Measurements from ENCODE around the gene CPN2.

CPN2 gene

DNA sequence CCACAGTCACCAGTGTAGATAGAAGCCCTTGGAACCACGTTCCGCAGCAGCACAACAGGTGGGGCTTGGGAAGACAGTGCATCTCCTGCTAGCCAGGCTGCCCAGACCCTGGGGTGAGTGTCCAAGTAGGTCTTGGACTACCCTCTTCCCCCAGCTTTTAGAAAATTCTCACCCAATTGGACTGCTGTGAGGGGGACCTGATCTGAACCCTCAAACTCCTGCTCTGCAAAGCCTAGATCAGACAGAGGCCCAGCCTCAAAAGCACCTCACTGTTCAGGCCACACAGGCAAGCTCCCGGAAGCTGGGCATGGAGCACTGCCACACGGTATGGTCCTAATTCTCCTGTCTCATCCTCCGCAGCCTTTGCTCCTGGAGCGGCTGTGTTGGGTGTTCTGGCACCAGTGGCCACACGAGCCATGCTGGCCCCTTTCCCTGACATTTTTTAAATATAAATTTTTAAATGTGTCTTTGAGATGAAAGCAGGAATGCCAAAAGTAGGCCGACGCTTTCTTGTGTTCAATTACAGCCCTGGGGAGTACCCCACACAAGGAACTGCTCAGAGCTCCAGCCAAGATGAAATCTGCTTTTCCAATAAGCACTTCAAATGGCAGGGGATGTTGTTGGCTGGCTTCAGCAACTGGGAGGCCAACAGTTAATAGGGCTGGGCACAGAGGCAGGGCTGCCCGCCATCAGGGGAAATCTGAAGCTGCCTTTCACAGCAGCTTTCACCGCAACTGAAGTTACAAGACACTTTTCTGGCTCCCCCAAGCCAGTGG is 40.9 kb downstream of the CPN2 start:
- H3K36me3 ChIP-seq (ENCODE audit: control insufficient read depth, insufficient read depth, low read length, severe bottlenecking), result no peaks in the 10 kb centered on the region
- H3K4me1 ChIP-seq (ENCODE audit: control insufficient read depth, insufficient read depth, low read length), result peaks cover 31% of the 10 kb centered on the region
- H3K27me3 ChIP-seq (replicated peaks; ENCODE audit: control insufficient read depth, insufficient read depth, low read length), result peaks cover 28% of the 10 kb centered on the region
- H3K9ac ChIP-seq (ENCODE audit: low read length), result no peak overlapping the region
- no peak overlapping the region for H3K4me3 ChIP-seq (ENCODE audit: low read length)
- DNase-seq (ENCODE audit: low read depth), result no peak
- H3K9me3 ChIP-seq (ENCODE audit: control insufficient read depth, low read length), result no peaks in the 10 kb centered on the region

DNA sequence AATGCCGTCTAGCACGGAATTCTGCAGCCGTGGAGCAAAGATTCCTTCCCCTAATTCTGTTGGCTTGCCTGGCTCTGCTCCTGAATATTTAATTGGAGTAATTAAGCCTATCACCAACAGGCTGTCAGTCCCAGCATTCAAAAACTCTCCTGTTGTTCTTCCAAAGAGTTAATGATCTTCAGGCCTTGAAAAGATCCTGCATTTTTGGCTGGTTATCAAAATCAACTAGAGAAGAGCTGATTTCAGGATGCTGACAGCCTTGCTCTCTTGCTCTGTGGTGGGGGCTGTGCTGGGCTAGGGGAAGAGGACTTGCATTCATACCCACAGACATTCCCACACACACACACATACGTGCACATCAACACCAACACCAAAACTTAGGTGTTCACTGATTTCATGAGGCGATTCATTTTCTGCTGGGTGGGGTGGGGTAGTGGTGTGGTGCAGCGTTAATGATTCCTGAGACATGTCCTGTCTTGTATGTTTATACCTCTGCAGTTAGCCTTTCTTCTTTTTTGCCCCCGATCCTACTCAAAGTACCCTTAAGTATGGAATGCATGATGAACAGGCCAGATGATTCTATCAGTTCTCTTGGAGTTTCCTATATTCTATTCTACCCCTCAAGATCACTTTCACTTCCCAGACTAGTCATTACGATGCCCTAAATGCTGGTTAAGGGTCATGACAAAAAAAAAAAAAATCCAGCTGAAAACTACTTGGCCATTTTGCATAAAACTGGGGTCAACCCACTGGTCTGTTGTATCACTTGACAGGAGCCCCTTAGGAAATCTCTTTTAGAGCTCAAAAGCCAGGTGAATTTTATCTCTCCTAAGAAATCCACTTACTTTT is 42.3 kb downstream of the CPN2 start:
- Histone ChIP-seq H3K9ac (ENCODE audit: low read length) (no peak overlapping the region), H3K36me3 (ENCODE audit: control insufficient read depth, insufficient read depth, low read length, severe bottlenecking) (no peaks in the 10 kb centered on the region), H3K4me3 (ENCODE audit: low read length) (no peak overlapping the region), H3K9me3 (ENCODE audit: control insufficient read depth, low read length) (no peaks in the 10 kb centered on the region), H3K27me3 (replicated peaks; ENCODE audit: control insufficient read depth, insufficient read depth, low read length) (peaks cover 40% of the 10 kb centered on the region), H3K4me1 (ENCODE audit: control insufficient read depth, insufficient read depth, low read length) (peaks cover 17% of the 10 kb centered on the region)
- DNase-seq (ENCODE audit: low read depth), result no peak

DNA sequence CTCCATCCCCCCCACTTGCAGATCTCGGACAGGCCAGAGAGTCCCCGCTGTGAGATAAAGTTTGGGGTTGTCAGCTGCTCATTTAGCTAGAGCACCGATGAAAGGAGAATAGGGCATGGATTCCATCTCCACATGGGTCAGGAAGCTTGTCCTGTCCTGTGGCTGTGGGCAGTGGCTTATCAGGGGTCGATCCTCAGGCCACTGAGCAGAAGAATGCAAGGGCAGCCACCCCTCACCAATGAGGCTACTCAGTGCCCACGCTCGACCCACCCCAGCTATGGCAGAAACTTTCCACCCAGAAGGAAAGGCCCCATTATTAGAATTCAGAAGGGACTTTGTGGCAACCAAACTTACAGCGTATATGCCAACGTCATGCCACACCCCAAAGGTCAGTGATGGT is 43.3 kb downstream of the CPN2 start:
- H3K4me3 ChIP-seq (ENCODE audit: low read length), result no peak overlapping the region

DNA sequence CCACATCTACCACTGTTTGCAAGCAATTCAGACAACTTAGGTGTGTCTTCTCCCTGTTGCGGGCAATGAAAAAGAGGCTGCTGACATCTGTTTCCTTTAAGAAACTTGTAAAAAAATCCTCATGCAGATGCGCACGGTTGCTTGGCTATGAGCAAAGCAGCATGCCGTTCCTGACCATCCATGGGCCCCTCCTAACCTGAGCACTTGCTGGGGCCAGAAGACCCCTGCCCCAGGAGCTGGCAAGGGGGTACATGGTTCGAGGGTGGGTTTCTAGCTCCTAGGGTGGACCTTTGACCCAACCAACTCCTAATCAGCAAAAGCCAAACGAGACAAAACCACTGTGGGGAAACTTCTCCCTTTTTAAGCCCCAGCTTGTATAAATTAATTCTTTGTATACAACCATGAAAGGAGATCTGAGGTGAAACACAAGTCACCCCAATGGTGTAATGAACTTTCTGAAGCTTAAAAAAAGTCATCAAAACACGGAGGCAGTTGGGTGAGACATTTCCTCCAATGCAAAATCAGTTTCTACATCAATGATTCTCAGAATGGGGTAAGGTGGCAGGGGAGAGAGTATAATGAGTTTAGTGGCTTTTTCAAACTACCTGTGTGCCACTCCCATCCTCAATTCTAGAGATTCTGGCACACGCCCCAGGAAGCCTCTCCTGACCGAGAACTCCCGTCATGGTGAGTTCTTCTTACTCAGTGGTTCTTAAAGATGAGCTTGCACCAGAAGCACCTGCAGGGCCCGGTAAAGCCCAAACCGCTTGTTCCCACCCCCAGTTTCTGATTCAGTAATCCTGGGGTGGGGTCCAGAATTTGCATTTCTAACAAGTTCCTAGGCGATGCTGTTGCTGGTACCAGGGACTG is 44.1 kb downstream of the CPN2 start:
- Histone ChIP-seq H3K4me3 (ENCODE audit: low read length) (no peak overlapping the region), H3K36me3 (ENCODE audit: control insufficient read depth, insufficient read depth, low read length, severe bottlenecking) (no peaks in the 10 kb centered on the region), H3K4me1 (ENCODE audit: control insufficient read depth, insufficient read depth, low read length) (no peaks in the 10 kb centered on the region), H3K9ac (ENCODE audit: low read length) (no peak overlapping the region), H3K27me3 (replicated peaks; ENCODE audit: control insufficient read depth, insufficient read depth, low read length) (peaks cover 49% of the 10 kb centered on the region), H3K9me3 (ENCODE audit: control insufficient read depth, low read length) (no peaks in the 10 kb centered on the region)
- DNase-seq (ENCODE audit: low read depth), result no peak

More for the DNA sequence above, 43.3 kb downstream of the CPN2 start:
- H3K9me3 ChIP-seq (ENCODE audit: control insufficient read depth, low read length), result no peaks in the 10 kb centered on the region
- no peak overlapping the region for H3K9ac ChIP-seq (ENCODE audit: low read length)
- H3K4me1 ChIP-seq (ENCODE audit: control insufficient read depth, insufficient read depth, low read length), result peaks cover 8% of the 10 kb centered on the region
- DNase-seq (ENCODE audit: low read depth), result no peak
- H3K36me3 ChIP-seq (ENCODE audit: control insufficient read depth, insufficient read depth, low read length, severe bottlenecking), result no peaks in the 10 kb centered on the region
- peaks cover 49% of the 10 kb centered on the region for H3K27me3 ChIP-seq (replicated peaks; ENCODE audit: control insufficient read depth, insufficient read depth, low read length)

DNA sequence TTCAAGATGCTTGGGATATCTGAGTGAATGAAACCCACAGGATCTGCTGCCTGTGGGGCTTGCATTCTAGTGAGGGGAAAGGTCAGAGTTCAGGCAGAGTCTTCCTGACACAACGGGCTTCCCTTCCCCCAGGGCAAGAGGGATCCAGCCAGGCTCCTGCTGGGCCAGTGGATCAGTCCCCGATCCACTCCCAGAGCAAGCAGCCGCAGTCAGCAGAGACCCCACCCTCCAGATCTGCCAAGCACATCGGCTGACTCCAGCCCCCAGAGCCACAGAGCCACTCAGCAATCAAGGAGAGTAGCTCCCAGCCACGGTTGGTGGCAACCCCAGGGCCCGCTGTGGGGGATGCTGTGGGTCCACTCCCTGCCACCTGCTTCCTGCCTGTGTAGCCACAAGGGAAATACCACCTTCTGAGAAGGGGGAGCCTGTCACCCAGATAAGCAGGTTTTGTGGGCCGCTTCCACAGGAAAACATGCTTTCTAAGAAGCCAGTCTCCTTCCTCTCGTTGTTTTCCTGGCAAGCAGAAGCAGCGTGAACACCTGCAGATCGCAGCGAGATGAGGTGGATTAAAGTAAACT is 44.9 kb downstream of the CPN2 start:
- no peaks in the 10 kb centered on the region for H3K9me3 ChIP-seq (ENCODE audit: control insufficient read depth, low read length)
- peaks cover 49% of the 10 kb centered on the region for H3K27me3 ChIP-seq (replicated peaks; ENCODE audit: control insufficient read depth, insufficient read depth, low read length)
- no peak overlapping the region for H3K9ac ChIP-seq (ENCODE audit: low read length)
- no peaks in the 10 kb centered on the region for H3K36me3 ChIP-seq (ENCODE audit: control insufficient read depth, insufficient read depth, low read length, severe bottlenecking)
- H3K4me3 ChIP-seq (ENCODE audit: low read length), result no peak overlapping the region
- DNase-seq (ENCODE audit: low read depth), result no peak
- H3K4me1 ChIP-seq (ENCODE audit: control insufficient read depth, insufficient read depth, low read length), result no peaks in the 10 kb centered on the region

DNA sequence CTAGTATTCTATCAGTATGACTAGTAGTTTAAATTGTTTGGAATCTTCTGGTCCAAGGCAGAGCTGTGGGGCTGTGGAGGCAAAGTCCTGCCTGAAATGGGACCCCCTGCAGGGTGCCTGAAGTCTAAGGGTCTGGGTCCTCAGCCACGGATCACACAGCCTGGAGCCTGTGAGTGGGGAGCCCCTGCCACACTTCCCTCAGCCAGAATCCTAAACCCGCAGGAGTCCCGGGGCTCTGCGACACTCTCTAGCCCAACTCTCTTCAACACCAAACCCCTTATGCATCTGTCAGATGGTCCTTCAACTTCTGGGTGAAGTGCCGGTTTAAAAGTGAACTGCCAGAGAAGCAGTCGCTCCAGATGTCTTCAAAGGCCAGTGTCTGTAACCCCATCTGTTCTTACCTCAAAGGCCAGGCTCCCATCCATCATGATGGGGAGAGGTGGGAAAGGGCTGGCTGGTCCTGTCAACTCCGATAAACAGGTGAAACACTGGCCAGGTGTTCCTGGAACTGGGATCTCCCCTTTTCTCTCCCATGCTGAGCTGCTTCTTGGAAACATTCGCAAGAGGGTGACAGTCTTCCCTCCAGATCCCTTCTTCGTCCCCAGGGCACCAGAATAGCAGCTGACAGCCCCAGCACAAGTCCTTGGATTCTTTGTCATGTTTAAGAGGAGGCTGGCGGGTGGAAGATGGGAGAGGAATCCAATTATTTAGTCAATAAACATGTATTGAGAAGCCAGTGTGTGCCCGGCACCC is 45.6 kb downstream of the CPN2 start:
- Histone ChIP-seq H3K4me1 (ENCODE audit: control insufficient read depth, insufficient read depth, low read length) (peaks cover 2% of the 10 kb centered on the region), H3K9ac (ENCODE audit: low read length) (no peak overlapping the region), H3K36me3 (ENCODE audit: control insufficient read depth, insufficient read depth, low read length, severe bottlenecking) (no peaks in the 10 kb centered on the region), H3K9me3 (ENCODE audit: control insufficient read depth, low read length) (no peaks in the 10 kb centered on the region), H3K27me3 (replicated peaks; ENCODE audit: control insufficient read depth, insufficient read depth, low read length) (peaks cover 49% of the 10 kb centered on the region), H3K4me3 (ENCODE audit: low read length) (no peak overlapping the region)
- no peak for DNase-seq (ENCODE audit: low read depth)

DNA sequence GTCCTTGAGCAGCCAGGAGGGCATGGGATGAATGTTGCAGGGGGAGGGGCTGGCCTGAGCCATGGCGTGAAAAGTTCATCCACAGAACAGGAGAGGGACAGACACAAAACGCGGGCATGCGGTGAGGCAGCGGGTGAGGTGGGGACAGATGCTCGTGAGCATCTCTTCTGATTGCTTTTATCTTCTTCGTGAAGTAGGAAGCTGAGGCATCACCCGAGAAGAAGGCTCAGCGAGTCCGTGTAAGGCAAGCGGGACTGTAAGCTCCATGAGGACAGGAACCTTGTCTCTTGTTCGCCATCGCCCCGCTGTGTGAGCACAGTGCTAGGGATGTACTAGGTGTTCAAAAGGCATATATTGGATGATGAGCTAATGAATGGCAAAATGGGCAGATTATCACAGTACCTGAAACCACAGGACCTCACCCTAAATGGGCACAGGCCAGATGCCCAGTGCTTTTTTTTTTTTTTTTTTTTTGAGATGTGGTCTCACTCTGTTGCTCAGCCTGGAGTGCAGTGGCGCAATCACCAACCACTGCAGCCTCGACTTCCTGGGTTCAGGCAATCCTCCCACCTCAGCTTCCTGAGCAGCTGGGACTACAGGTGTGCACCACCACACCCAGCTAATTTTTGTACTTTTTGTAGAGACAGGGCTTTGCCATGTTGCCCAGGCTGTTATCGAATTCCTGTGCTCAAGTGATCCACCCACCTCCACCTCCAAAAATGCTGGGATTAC is 46.8 kb downstream of the CPN2 start:
- Histone ChIP-seq H3K4me3 (ENCODE audit: low read length) (no peak overlapping the region), H3K27me3 (replicated peaks; ENCODE audit: control insufficient read depth, insufficient read depth, low read length) (peaks cover 45% of the 10 kb centered on the region), H3K4me1 (ENCODE audit: control insufficient read depth, insufficient read depth, low read length) (peaks cover 6% of the 10 kb centered on the region), H3K36me3 (ENCODE audit: control insufficient read depth, insufficient read depth, low read length, severe bottlenecking) (no peaks in the 10 kb centered on the region), H3K9ac (ENCODE audit: low read length) (no peak overlapping the region), H3K9me3 (ENCODE audit: control insufficient read depth, low read length) (no peaks in the 10 kb centered on the region)
- DNase-seq (ENCODE audit: low read depth), result no peak

DNA sequence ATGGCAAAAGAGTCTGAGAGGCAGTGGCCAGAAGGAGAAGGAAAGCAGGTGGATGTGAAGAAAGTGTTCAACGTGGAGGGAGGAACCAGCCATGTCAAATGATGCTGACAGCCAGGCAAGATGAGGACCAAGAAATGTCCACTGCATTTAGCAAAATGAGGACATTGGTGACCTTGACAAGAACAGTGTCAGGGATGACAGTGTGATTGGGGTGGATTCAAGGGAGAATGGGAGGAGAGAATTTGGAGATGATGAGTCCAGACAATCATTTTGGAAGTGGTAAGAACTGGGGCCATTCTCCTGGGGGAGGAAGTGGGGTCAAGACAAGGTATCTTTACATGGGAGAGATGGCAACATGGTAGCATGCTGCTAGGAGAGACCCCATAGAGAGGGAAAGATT is 47.4 kb downstream of the CPN2 start:
- Histone ChIP-seq H3K36me3 (ENCODE audit: control insufficient read depth, insufficient read depth, low read length, severe bottlenecking) (no peaks in the 10 kb centered on the region), H3K27me3 (replicated peaks; ENCODE audit: control insufficient read depth, insufficient read depth, low read length) (peaks cover 45% of the 10 kb centered on the region), H3K4me3 (ENCODE audit: low read length) (no peak overlapping the region), H3K9ac (ENCODE audit: low read length) (no peak overlapping the region), H3K4me1 (ENCODE audit: control insufficient read depth, insufficient read depth, low read length) (peaks cover 6% of the 10 kb centered on the region), H3K9me3 (ENCODE audit: control insufficient read depth, low read length) (no peaks in the 10 kb centered on the region)
- no peak for DNase-seq (ENCODE audit: low read depth)

DNA sequence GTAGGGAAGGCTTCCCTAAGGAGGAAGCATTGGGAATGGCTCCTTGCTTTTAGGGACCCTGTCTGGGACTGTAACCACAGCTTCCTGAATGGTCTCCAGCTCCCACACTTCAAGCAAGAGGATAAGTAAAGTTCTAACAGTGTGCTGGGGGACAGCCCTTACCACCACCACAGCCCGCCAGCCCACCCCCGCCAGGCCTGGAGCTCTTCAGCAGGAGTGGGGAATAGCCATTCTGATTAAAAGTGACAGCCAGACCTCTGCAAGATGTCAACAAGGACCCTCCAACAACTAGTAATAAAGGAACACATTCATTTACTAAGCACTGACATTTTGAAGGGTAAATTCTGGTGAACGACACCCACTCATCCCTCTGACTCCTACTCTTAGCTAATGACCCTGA is 49.4 kb downstream of the CPN2 start:
- no peaks in the 10 kb centered on the region for H3K9me3 ChIP-seq (ENCODE audit: control insufficient read depth, low read length)
- no peak overlapping the region for H3K9ac ChIP-seq (ENCODE audit: low read length)
- DNase-seq (ENCODE audit: low read depth), result no peak
- no peak overlapping the region for H3K4me3 ChIP-seq (ENCODE audit: low read length)
- H3K27me3 ChIP-seq (replicated peaks; ENCODE audit: control insufficient read depth, insufficient read depth, low read length), result peaks cover 33% of the 10 kb centered on the region
- peaks cover 15% of the 10 kb centered on the region for H3K4me1 ChIP-seq (ENCODE audit: control insufficient read depth, insufficient read depth, low read length)
- no peaks in the 10 kb centered on the region for H3K36me3 ChIP-seq (ENCODE audit: control insufficient read depth, insufficient read depth, low read length, severe bottlenecking)

DNA sequence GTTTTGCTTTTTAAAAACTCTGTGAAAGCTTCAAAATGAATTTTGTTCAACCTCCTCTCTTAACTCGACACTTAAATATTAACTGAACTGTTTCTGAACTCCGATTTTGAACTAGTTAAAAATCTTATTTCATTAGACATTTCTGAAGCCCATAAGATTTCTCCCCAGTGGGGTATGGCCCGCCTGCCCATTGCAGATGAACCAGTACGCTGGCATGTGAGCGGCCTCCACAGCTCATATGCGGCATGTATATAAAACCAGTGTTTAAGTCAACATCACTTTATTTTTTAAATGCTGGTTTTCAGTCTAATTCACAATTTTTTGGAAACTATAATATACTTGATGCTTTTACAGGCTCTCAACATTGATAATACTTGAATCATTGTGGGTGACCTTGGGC is 50.2 kb downstream of the CPN2 start:
- Histone ChIP-seq H3K36me3 (ENCODE audit: control insufficient read depth, insufficient read depth, low read length, severe bottlenecking) (no peaks in the 10 kb centered on the region), H3K9me3 (ENCODE audit: control insufficient read depth, low read length) (no peaks in the 10 kb centered on the region), H3K9ac (ENCODE audit: low read length) (no peak overlapping the region), H3K4me1 (ENCODE audit: control insufficient read depth, insufficient read depth, low read length) (peaks cover 23% of the 10 kb centered on the region), H3K4me3 (ENCODE audit: low read length) (no peak overlapping the region), H3K27me3 (replicated peaks; ENCODE audit: control insufficient read depth, insufficient read depth, low read length) (peaks cover 28% of the 10 kb centered on the region)
- DNase-seq (ENCODE audit: low read depth), result no peak
